AG09309 (cell line): ENCODE measurements around the gene DRC3.

Source experiments
- DNase-seq: peaks from one replicate; pipeline ENCODE4 v3.0.0-alpha.2; 2010; ENCODE audit warnings: low read depth
- H3K4me3 ChIP-seq: 2 replicates; pipeline ENCODE4 v1.5.1; 2011; ENCODE audit warnings: mild to moderate bottlenecking, low read depth, low read length, moderate library complexity; ENCODE audit not compliant: control insufficient read depth
- TF ChIP-seq, protein P1 (sequence below): IDR thresholded peaks from 2 replicates; pipeline ENCODE4 v1.5.1; 2011; ENCODE audit warnings: mild to moderate bottlenecking, low read depth, low read length, inconsistent platforms; ENCODE audit not compliant: insufficient read depth, control insufficient read depth; ENCODE audit errors: missing control alignments

DRC3 gene

GRCh38 chr17:17928398-17929287 is 44.0 kb upstream of the DRC3 start:
- no peak for DNase-seq
- TF ChIP-seq, protein P1, sequence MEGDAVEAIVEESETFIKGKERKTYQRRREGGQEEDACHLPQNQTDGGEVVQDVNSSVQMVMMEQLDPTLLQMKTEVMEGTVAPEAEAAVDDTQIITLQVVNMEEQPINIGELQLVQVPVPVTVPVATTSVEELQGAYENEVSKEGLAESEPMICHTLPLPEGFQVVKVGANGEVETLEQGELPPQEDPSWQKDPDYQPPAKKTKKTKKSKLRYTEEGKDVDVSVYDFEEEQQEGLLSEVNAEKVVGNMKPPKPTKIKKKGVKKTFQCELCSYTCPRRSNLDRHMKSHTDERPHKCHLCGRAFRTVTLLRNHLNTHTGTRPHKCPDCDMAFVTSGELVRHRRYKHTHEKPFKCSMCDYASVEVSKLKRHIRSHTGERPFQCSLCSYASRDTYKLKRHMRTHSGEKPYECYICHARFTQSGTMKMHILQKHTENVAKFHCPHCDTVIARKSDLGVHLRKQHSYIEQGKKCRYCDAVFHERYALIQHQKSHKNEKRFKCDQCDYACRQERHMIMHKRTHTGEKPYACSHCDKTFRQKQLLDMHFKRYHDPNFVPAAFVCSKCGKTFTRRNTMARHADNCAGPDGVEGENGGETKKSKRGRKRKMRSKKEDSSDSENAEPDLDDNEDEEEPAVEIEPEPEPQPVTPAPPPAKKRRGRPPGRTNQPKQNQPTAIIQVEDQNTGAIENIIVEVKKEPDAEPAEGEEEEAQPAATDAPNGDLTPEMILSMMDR = no peak
- H3K4me3 ChIP-seq = no peak overlapping the region

DNA sequence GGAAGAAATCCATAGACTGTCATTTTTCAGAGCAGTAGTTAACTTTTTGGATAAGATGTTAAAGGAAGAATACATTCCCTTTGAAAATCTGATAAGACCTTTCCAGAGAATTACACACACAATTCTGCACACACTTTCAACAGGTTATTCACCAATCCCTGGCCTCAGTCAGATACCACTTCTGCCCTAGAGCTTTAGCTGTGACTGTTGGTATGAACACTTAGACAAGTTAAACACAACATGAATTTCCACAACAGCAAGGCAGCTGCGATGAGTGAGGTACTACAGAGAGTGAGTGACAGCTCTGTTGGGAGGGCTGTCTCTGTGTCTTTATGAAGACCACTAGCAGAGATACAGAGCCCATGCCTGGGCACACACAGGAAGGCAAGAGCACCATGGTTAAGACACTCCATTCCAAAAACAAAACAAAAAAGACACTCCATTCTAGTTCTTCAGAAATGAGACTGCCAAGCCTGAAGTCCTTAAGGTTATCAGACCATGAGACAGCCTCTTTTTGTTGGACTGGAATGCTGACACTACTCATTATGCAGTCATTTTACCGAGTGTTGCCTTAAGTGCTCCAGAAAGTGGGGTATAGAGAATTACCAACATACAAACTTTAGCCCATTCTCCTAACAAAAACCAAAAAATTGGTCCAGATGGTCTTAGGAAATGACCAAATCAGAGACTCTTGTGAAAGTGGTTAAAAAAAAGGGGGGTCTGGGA is 42.8 kb upstream of the DRC3 start:
- no peak overlapping the region for H3K4me3 ChIP-seq
- no peak for DNase-seq
- TF ChIP-seq, protein P1 = no peak

DNA sequence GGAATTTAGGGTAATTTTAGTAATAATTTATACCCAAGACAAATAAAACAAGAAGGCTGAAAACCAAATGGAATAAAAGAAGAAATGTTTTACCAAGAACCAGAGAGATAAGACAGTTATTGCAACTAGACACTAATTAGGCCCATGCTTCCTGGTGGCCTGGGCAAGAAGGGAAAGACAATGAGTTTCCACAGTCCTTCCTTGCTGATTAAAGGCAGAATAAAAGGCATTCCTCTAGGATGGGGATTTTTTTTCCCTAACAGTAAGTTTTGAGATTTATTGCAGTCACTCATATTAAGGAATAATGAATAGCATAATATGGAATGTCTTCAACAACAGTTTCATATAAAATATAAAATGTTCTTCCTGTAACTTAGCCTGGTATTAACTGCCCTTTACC is 42.0 kb upstream of the DRC3 start:
- no peak overlapping the region for H3K4me3 ChIP-seq
- no peak for DNase-seq
- TF ChIP-seq, protein P1 = no peak

DNA sequence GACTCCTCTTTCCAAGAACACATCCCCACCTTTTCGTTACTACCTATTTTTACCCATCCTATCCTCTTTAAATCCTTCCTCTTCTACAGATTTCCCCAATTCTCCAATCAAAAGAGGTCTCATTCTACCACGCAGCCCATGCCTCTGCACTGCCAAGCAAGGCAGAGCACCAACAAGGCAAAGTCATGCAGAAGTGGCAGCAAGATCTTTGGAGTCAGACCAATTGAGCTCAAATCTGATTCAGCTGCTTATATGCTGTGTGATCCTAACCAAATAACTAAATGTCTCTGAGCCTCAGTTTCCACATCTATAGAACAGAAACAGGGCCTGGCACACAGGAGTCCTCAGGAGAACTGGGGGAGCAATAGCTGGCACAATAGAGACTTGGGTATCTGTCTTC is 41.5 kb upstream of the DRC3 start:
- H3K4me3 ChIP-seq = no peak overlapping the region
- no peak for DNase-seq
- TF ChIP-seq, protein P1 = no peak

DNA sequence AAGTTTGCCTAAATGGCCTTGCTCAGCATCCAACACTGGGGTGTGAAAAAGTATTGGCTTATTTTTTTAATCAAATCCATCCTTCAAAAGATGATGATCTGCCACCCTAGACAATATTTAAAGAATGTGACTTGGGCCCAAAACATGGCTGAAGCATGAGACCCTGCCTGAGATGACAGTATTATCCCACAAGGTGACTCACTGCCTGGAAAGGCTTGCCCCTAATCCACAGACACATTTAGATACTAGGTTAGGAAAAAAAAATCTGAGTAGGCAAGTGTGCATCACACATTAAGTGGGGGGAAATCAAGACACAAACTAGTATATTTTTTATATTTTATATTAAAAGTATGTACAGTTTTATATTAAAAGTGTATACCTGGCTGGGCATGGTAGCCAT is 38.9 kb upstream of the DRC3 start:
- H3K4me3 ChIP-seq = no peak overlapping the region
- TF ChIP-seq, protein P1 = no peak
- DNase-seq = no peak

DNA sequence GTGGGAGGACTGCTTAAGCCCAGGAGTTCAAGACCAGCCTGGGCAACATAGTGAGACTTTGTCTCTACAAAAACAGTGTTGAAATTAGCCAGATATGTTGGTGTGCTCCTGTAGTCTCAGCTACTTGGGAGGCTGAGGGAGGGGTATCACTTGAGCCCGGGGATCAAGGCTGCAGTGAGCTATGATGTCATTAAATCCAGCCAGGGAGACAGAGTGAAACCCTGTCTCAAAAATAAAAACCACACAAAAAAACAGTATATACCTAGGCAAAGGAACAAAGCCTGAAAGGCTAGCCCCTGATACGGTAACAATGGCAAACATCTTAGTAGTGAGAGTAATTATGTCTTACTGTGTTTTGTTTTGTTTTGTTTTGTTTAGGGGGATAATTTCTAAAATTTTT is 38.4 kb upstream of the DRC3 start:
- H3K4me3 ChIP-seq = no peak overlapping the region
- no peak for DNase-seq

More for the DNA sequence above, 38.4 kb upstream of the DRC3 start:
- TF ChIP-seq, protein P1 = no peak
